Measurements from ENCODE around the gene FITM1.
"Not testable (repeated sequence)": the region's sequence is repeated elsewhere in the genome, so short reads cannot be mapped to it uniquely, and the experiment has no call there.

The FITM1 gene

GRCh38 chr14:24102357-24103048 lies 28.0 kb upstream of the FITM1 start:
- no peak overlapping the region for H3K4me3 ChIP-seq (replicated peaks; ENCODE audit: low read depth, low read length)
- TF ChIP-seq, protein P1, sequence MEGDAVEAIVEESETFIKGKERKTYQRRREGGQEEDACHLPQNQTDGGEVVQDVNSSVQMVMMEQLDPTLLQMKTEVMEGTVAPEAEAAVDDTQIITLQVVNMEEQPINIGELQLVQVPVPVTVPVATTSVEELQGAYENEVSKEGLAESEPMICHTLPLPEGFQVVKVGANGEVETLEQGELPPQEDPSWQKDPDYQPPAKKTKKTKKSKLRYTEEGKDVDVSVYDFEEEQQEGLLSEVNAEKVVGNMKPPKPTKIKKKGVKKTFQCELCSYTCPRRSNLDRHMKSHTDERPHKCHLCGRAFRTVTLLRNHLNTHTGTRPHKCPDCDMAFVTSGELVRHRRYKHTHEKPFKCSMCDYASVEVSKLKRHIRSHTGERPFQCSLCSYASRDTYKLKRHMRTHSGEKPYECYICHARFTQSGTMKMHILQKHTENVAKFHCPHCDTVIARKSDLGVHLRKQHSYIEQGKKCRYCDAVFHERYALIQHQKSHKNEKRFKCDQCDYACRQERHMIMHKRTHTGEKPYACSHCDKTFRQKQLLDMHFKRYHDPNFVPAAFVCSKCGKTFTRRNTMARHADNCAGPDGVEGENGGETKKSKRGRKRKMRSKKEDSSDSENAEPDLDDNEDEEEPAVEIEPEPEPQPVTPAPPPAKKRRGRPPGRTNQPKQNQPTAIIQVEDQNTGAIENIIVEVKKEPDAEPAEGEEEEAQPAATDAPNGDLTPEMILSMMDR (IDR thresholded peaks at IDR 0.05; ENCODE audit: low read depth, low read length, missing control alignments): no peak

GRCh38 chr14:24103451-24103850 lies 27.0 kb upstream of the FITM1 start:
- TF ChIP-seq, protein P1 (IDR thresholded peaks at IDR 0.05; ENCODE audit: low read depth, low read length, missing control alignments): no peak
- DNase-seq (ENCODE audit: extremely low read depth, low read depth): no peak
- no peak overlapping the region for H3K4me3 ChIP-seq (replicated peaks; ENCODE audit: low read depth, low read length)

More at GRCh38 chr14:24102357-24103048, 28.0 kb upstream of the FITM1 start:
- no peak for DNase-seq (ENCODE audit: extremely low read depth, low read depth)

DNA sequence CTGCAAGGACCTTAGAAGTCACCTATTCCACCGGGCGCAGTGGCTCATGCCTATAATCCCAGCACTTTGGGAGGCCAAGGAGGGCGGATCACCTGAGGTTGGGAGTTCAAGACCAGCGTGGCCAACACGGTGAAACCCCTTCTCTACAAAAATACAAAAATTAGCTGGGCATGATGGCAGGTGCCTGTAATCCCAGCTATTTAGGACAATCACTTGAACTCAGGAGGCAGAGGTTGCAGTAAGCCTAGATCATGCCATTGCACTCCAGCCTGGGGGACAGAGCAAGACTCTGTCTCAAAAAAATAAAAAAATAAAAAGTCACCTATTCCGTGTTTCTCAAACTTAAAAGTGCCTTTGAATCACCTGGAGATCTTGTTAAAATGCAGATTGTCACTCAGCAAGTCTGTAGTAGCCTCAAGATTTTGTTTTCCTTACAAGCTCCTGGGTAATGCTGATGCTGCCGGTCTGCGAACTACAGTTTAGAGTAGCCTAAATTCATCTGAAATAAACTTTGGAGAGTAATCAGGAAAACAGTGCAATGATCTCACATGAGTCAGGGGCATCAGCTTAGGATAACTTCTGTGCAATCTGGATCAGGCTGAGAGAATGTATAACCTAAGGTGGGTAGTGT lies 24.7 kb upstream of the FITM1 start:
- DNase-seq (ENCODE audit: extremely low read depth, low read depth); H3K4me3 ChIP-seq (replicated peaks; ENCODE audit: low read depth, low read length): not testable (repeated sequence)

DNA sequence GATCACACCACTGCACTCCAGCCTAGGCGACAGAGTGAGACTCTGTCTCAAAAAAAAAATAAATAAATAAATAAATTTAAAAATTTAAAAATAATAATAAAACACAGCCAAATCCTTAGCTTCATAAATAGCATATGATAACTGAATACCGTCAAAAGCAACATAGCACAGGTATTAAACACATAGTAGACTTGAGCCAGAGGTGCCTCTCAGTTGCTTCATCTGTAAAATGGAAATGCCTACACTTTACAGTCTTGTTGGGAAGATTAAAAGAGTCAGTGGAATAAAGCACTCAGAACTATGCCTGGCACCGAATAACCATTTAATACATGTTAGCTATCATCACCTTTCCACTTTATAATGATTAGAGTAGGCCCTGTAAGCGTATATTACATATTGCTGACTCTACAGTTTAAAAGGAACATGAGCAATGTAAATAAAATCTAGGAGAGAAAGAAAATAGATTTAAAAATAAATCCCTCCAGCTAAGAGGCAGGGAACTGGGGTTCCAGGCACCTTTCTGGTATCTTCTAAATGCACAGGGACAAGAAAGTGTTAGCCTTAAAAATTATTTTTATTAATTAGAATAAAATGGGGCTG lies 23.7 kb upstream of the FITM1 start:
- H3K4me3 ChIP-seq (replicated peaks; ENCODE audit: low read depth, low read length): no peak overlapping the region
- TF ChIP-seq, protein P1 (IDR thresholded peaks at IDR 0.05; ENCODE audit: low read depth, low read length, missing control alignments): no peak
- DNase-seq (ENCODE audit: extremely low read depth, low read depth): no peak

GRCh38 chr14:24108336-24108874 lies 22.1 kb upstream of the FITM1 start:
- no peak for DNase-seq (ENCODE audit: extremely low read depth, low read depth)
- no peak overlapping the region for H3K4me3 ChIP-seq (replicated peaks; ENCODE audit: low read depth, low read length)
- TF ChIP-seq, protein P1 (IDR thresholded peaks at IDR 0.05; ENCODE audit: low read depth, low read length, missing control alignments): no peak

GRCh38 chr14:24110060-24110459 lies 20.4 kb upstream of the FITM1 start:
- TF ChIP-seq, protein P1 (IDR thresholded peaks at IDR 0.05; ENCODE audit: low read depth, low read length, missing control alignments): no peak
- no peak for DNase-seq (ENCODE audit: extremely low read depth, low read depth)
- no peak overlapping the region for H3K4me3 ChIP-seq (replicated peaks; ENCODE audit: low read depth, low read length)

DNA sequence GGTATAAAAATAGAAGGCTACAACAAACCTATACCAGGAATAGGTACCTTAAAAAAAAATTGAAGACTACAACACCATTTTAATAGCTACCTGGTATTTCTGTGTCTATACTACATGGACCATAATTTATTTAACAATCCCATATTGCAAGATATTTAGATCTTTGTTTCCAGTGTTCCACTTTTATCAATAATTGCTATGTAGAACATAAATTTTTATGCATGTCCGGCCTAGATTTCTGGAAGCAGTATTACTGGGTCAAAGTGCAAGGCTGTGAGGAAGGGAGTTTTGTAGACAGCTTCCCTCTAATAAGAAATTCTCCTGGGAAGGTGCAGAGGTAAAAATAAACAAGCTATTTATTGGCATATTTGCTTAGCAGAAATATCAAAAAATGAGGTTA lies 19.9 kb upstream of the FITM1 start:
- no peak overlapping the region for H3K4me3 ChIP-seq (replicated peaks; ENCODE audit: low read depth, low read length)
- DNase-seq (ENCODE audit: extremely low read depth, low read depth): no peak
- TF ChIP-seq, protein P1 (IDR thresholded peaks at IDR 0.05; ENCODE audit: low read depth, low read length, missing control alignments): no peak

Measured in HFF-Myc (cell line).